ENCODE data around the gene C1QTNF6. TPM values are rescaled to one million over a fixed set of nuclear protein-coding genes. Genes with fewer than 3 reads are reported as not detected.
"Not testable (repeated sequence)": the region's sequence is repeated elsewhere in the genome, so short reads cannot be mapped to it uniquely, and the experiment has no call there.

The C1QTNF6 gene
- total and polyA plus RNA-seq, 7 experiments from 2014 or later, result 1.1 to 27.6 (median 14.5) TPM

DNA sequence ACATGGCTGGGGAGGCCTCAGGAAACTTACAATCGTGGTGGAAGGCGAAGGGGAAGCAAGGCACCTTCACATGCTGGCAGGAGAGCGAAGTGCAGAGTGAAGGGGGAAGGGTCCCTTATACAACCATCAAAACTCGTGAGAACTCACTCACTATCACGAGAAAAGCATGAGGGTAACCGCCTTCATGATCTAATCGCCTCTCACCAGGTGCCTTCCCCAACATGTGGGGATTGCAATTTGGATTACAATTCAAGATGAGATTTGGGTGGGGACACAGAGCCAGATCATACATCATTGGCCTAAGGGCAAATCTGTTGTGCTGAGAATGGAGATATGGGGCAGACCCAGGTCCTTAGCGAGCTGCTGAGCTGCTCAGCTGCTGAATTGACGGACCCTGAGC lies 13.1 kb downstream of the C1QTNF6 start:
- CTCF ChIA-PET, result interaction anchor here (0.8 to 1.5 kb wide), 2 partner anchors 8 to 15 kb away, joined by 3 to 4 read pairs; no protein-coding TSS in a partner anchor
- ATAC-seq (no peak), DNase-seq (no peak)
- Mint-ChIP-seq H3K4me3 (no peak overlapping the region), H3K36me3 (peaks cover 0 to 4% (median 0%) of the 10 kb centered on the region in 5 donors), H3K27me3 (peaks cover 0 to 9% (median 0%) of the 10 kb centered on the region in 5 donors), H3K4me1 (peaks cover 12 to 42% (median 33%) of the 10 kb centered on the region in 7 donors), H3K27ac (peak overlapping the region in 1 of 9 donors; percentile 30), H3K9me3 (peaks cover 0 to 3% (median 0%) of the 10 kb centered on the region in 11 donors)
- H3K27me3 ChIP-seq (ENCODE audit: control insufficient read depth in 2 of 2, insufficient read depth in 2 of 2, low read length in 2 of 2), result no peaks in the 10 kb centered on the region
- H3K4me1 ChIP-seq (ENCODE audit: control insufficient read depth in 2 of 2, insufficient read depth in 2 of 2, low read length in 2 of 2), result peaks cover 10 to 18% of the 10 kb centered on the region in 2 donors
- H3K27ac ChIP-seq (ENCODE audit: low read depth, low read length), result no peak overlapping the region
- POLR2A ChIA-PET, result interaction anchor here (1.7 kb wide), 1 partner anchor 23 kb away, joined by 4 read pairs; no protein-coding TSS in a partner anchor
- H3K36me3 ChIP-seq (ENCODE audit: control insufficient read depth in 2 of 3, insufficient read depth in 3 of 3, low read length in 3 of 3), result no peaks in the 10 kb centered on the region
- H3K4me3 ChIP-seq (ENCODE audit: low read length), result no peak overlapping the region
- intact Hi-C loops (cut with micrococcal nuclease), result no loop called here
- H3K9me3 ChIP-seq (ENCODE audit: control insufficient read depth in 2 of 3, low read length in 3 of 3), result no peaks in the 10 kb centered on the region

DNA sequence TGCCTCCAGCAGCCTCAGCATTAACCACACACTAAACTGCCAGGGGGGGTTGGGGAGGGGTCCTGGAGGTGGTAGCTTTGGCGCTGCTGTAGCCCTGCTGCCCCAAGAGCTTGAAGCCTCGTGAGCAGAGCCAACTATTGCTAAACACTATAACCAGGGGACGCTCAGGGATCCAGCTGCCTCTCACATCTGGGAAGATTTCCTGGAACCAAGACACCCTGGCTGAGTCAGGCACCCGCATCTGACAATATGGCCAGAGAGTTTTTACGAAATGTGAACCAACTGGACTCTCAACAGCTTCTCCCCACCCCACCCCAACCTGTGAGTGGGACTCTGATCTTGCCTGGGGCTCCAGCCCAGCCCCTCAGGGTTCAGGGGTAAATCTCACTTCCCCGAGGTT lies 14.3 kb downstream of the C1QTNF6 start:
- Histone ChIP-seq H3K4me1 (ENCODE audit: control insufficient read depth in 2 of 2, insufficient read depth in 2 of 2, low read length in 2 of 2) (peaks cover 23 to 24% of the 10 kb centered on the region in 2 donors), H3K27ac (ENCODE audit: low read depth, low read length) (no peak overlapping the region), H3K36me3 (ENCODE audit: control insufficient read depth in 2 of 3, insufficient read depth in 3 of 3, low read length in 3 of 3) (no peaks in the 10 kb centered on the region), H3K27me3 (ENCODE audit: control insufficient read depth in 2 of 2, insufficient read depth in 2 of 2, low read length in 2 of 2) (no peaks in the 10 kb centered on the region), H3K9me3 (ENCODE audit: control insufficient read depth in 2 of 3, low read length in 3 of 3) (no peaks in the 10 kb centered on the region), H3K4me3 (ENCODE audit: low read length) (no peak overlapping the region)
- Mint-ChIP-seq H3K27me3 (peaks cover 0 to 9% (median 0%) of the 10 kb centered on the region in 5 donors), H3K4me1 (peaks cover 22 to 48% (median 40%) of the 10 kb centered on the region in 7 donors), H3K4me3 (no peak overlapping the region), H3K9me3 (peaks cover 0 to 5% (median 0%) of the 10 kb centered on the region in 11 donors), H3K27ac (no peak overlapping the region), H3K36me3 (peaks cover 0 to 14% (median 0%) of the 10 kb centered on the region in 5 donors)
- DNase-seq, result no peak
- POLR2A ChIA-PET, result interaction anchor here (1.5 to 3.2 kb wide), 2 partner anchors 25 to 51 kb away, joined by 3 to 11 read pairs; no protein-coding TSS in a partner anchor
- CTCF ChIA-PET, result interaction anchor here (1.3 to 1.5 kb wide), 2 partner anchors 24 to 87 kb away, joined by 4 read pairs; no protein-coding TSS in a partner anchor
- ATAC-seq, result no peak
- intact Hi-C loops (cut with micrococcal nuclease), result no loop called here

DNA sequence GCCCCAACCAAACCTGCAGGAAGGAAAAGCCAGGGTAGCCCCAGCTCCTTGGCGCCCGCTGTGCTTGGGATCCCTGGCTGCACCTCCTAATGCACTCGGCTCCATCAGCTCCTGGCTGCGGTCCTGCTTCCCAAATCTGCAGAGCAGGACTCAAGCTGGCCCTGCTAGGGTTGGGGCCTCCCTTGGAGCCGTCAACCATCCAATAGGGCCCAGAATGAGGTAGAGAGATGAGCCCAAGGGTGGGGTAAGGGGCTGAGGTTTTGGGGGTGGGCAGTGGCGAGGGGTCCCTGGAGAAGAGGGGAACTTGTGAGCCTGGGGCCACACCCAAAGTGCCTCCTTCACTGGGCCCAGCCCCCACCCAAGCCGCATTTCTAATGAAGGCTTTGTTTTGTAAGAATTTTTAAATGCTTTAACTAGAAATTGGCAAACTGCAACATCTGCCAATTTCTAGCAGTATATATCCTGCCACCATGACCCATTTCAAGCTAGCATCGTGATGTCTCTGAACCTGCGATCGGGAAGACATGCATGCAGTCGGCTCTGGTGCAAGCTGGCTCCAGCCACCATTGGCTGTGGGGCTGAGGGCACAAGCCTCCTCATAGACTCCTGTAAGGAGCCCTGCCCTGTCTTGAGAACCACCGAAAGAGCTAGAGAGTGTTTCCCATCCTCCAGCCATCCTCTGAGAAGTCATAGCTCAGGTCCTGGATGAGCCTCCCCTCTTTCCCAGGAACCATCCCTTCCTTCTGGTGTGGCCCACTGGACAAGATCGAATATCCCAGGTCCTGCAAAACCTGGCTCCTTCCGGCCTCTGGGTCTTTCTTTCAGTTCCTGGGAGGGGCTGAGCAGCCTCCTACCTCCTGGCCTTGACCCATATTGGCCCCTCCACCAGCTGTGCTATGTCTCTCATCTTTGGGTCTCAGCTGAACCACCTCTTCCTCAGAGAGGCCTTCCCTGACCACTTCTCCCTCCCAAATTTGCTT lies 15.5 kb downstream of the C1QTNF6 start:
- Mint-ChIP-seq H3K27ac (peak overlapping the region in 1 of 9 donors; percentile 28), H3K27me3 (peaks cover 0 to 5% (median 0%) of the 10 kb centered on the region in 5 donors), H3K36me3 (peaks cover 0 to 18% (median 0%) of the 10 kb centered on the region in 5 donors), H3K4me3 (no peak overlapping the region), H3K9me3 (peaks cover 0 to 5% (median 0%) of the 10 kb centered on the region in 11 donors), H3K4me1 (peaks cover 33 to 52% (median 47%) of the 10 kb centered on the region in 7 donors)
- ChIA-PET CTCF (interaction anchor here (1.3 to 1.5 kb wide), 3 partner anchors 25 to 88 kb away, joined by 4 to 5 read pairs (median 4); partner anchors contain the start of gene RAC2), POLR2A (interaction anchor here (0.7 to 3.2 kb wide), 4 partner anchors 8 to 50 kb away, joined by 3 to 11 read pairs (median 4); no protein-coding TSS in a partner anchor)
- Histone ChIP-seq H3K27ac (ENCODE audit: low read depth, low read length) (no peak overlapping the region), H3K4me3 (ENCODE audit: low read length) (no peak overlapping the region), H3K27me3 (ENCODE audit: control insufficient read depth in 2 of 2, insufficient read depth in 2 of 2, low read length in 2 of 2) (no peaks in the 10 kb centered on the region), H3K4me1 (ENCODE audit: control insufficient read depth in 2 of 2, insufficient read depth in 2 of 2, low read length in 2 of 2) (peaks cover 32 to 34% of the 10 kb centered on the region in 2 donors), H3K9me3 (ENCODE audit: control insufficient read depth in 2 of 3, low read length in 3 of 3) (no peaks in the 10 kb centered on the region), H3K36me3 (ENCODE audit: control insufficient read depth in 2 of 3, insufficient read depth in 3 of 3, low read length in 3 of 3) (no peaks in the 10 kb centered on the region)
- no peak for ATAC-seq
- DNase-seq, result no peak
- intact Hi-C loops (cut with micrococcal nuclease), result no loop called here

DNA sequence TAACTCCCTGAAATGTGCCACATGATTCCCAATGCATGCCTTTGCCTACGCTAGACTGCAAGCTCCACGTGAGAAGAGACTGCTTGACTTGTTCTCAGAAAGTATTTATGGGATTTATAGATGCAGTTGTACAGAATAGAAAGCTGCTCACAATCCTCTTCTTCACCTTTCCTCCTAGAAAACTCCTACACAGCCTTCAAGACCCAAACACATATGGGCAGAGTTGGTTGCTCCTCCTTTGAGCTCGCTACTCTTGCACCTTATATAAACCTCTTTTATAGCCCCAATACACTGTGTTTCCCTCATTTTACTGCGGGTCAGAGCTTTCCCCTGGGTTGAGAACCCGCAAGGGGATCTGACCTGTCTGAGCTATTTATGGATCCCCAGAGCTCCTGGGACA lies 16.4 kb downstream of the C1QTNF6 start:
- Histone ChIP-seq H3K4me3 (ENCODE audit: low read length) (no peak overlapping the region), H3K27me3 (ENCODE audit: control insufficient read depth in 2 of 2, insufficient read depth in 2 of 2, low read length in 2 of 2) (no peaks in the 10 kb centered on the region), H3K36me3 (ENCODE audit: control insufficient read depth in 2 of 3, insufficient read depth in 3 of 3, low read length in 3 of 3) (no peaks in the 10 kb centered on the region), H3K27ac (ENCODE audit: low read depth, low read length) (no peak overlapping the region), H3K4me1 (ENCODE audit: control insufficient read depth in 2 of 2, insufficient read depth in 2 of 2, low read length in 2 of 2) (peaks cover 36 to 43% of the 10 kb centered on the region in 2 donors), H3K9me3 (ENCODE audit: control insufficient read depth in 2 of 3, low read length in 3 of 3) (no peaks in the 10 kb centered on the region)
- Mint-ChIP-seq H3K36me3 (peaks cover 0 to 18% (median 0%) of the 10 kb centered on the region in 5 donors), H3K4me1 (peaks cover 36 to 54% (median 47%) of the 10 kb centered on the region in 7 donors), H3K9me3 (peaks cover 0 to 5% (median 0%) of the 10 kb centered on the region in 11 donors), H3K27me3 (peaks cover 0 to 2% (median 0%) of the 10 kb centered on the region in 5 donors), H3K27ac (peak overlapping the region in 2 of 9 donors; percentile 12 to 20), H3K4me3 (no peak overlapping the region)
- CTCF ChIA-PET, result interaction anchor here (1.4 kb wide), 1 partner anchor 73 kb away, joined by 5 read pairs; the partner anchor contains the start of gene RAC2
- no peak for ATAC-seq
- DNase-seq, result no peak
- intact Hi-C loops (cut with micrococcal nuclease), result no loop called here
- POLR2A ChIA-PET, result interaction anchor here (0.6 to 3.2 kb wide), 4 partner anchors 9 to 49 kb away, joined by 3 to 11 read pairs (median 4); no protein-coding TSS in a partner anchor

DNA sequence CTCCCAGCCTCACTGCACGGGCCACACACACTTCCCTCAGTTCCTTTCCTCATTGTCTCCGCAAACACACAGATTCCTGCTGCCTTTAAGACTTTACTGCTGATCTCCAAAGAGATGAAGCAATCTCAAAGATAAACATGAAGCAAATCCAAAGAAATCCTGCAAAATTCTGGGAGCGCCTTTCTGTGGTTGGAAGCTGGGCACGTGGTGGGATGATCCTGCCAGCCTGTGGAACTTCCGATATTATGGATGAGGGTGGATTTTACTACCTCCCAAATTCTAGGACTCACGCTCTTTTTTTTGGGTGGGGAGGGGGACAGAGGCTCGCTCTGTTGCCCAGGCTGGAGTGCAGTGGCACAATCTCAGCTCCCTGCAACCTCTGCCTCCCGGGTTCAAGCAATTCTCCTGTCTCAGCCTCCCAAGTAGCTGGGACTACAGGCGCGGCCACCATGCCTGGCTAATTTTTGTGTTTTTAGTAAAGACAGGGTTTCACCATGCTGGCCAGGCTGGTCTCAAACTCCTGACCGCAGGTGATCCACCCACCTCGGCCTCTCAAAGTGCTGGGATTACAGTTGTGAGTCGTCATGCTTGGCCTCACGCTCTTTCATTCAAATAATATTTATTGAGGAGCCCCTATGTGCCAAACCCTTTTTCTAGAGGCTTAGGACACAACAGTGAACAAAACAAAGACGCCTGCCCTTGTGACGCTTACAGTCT lies 17.2 kb downstream of the C1QTNF6 start:
- H3K36me3 ChIP-seq (ENCODE audit: control insufficient read depth in 2 of 3, insufficient read depth in 3 of 3, low read length in 3 of 3); DNase-seq; H3K9me3 ChIP-seq (ENCODE audit: control insufficient read depth in 2 of 3, low read length in 3 of 3); H3K4me3 ChIP-seq (ENCODE audit: low read length); H3K27ac ChIP-seq (ENCODE audit: low read depth, low read length); ATAC-seq; H3K27me3 Mint-ChIP-seq; intact Hi-C loops (cut with micrococcal nuclease); H3K9me3 Mint-ChIP-seq; H3K27me3 ChIP-seq (ENCODE audit: control insufficient read depth in 2 of 2, insufficient read depth in 2 of 2, low read length in 2 of 2): not testable (repeated sequence)
- Mint-ChIP-seq H3K27ac (peak overlapping the region in 4 of 9 donors; percentile 43 to 63 (median 50)), H3K36me3 (peaks cover 0 to 18% (median 0%) of the 10 kb centered on the region in 5 donors), H3K4me3 (peak overlapping the region in 1 of 10 donors; percentile 47), H3K4me1 (peaks cover 33 to 52% (median 48%) of the 10 kb centered on the region in 7 donors)
- ChIA-PET CTCF (interaction anchor here (0.9 to 1.4 kb wide), 3 partner anchors 29 to 321 kb away, joined by 3 to 5 read pairs (median 4); partner anchors contain the start of gene RAC2), POLR2A (interaction anchor here (0.6 to 1.3 kb wide), 5 partner anchors 23 to 90 kb away, joined by 3 to 4 read pairs (median 3); no protein-coding TSS in a partner anchor)
- H3K4me1 ChIP-seq (ENCODE audit: control insufficient read depth in 2 of 2, insufficient read depth in 2 of 2, low read length in 2 of 2), result peaks cover 38 to 51% of the 10 kb centered on the region in 2 donors

Measured in naive thymus-derived CD4-positive, alpha-beta T cell (primary cell).